ENCODE results near the gene ACOT13.
"Not testable (repeated sequence)": the region's sequence is repeated elsewhere in the genome, so short reads cannot be mapped to it uniquely, and the experiment has no call there.

ACOT13 gene

DNA sequence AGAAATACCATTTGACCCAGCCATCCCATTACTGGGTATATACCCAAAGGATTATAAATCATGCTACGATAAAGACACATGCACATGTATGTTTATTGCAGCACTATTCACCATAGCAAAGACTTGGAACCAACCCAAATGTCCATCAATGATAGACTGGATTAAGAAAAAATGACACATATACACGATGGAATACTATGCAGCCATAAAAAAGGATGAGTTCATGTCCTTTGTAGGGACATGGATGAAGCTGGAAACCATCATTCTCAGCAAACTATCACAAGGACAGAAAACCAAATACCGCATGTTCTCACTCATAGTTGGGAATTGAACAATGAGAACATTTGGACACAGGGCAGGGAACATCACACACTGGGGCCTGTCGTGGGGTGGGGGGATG is 4.2 kb downstream of the ACOT13 start:
- H3K9me3 Mint-ChIP-seq, result peaks cover 8 to 19% of the 10 kb centered on the region in 2 donors
- H3K4me3 Mint-ChIP-seq, ATAC-seq, DNase-seq, H3K27me3 Mint-ChIP-seq, H3K27ac Mint-ChIP-seq: not testable (repeated sequence)
- H3K4me1 Mint-ChIP-seq, result peaks cover 23% of the 10 kb centered on the region

DNA sequence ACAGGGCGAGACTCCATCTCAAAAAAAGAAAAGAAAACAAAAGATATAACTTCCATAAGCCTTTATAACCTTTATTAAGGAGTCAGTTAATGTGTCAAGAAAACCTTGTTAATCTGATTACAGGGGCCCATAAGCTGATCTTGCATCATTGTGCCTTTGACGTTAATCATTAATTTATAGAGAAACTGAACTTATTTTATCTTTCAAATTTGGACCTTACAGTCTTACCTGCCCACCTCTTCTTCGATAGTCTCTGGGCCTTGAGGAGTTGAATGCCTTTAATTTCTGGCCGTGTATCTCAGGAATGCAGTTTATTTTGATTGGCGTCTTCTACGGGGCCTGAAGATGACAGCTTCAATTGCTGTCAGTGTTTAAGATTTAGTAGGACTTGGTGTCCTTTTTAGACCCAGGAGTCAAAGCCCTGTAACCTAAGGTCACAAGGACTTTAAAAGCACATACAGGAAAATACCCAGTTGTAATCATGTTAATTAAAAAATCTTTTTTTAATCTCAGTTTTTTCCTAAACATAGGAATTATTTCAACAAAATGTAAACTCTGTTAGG is 5.8 kb downstream of the ACOT13 start:
- H3K4me3 Mint-ChIP-seq, result no peak overlapping the region
- H3K9me3 Mint-ChIP-seq, result peaks cover 8 to 19% of the 10 kb centered on the region in 2 donors
- peaks cover 16% of the 10 kb centered on the region for H3K4me1 Mint-ChIP-seq
- ATAC-seq, result no peak
- H3K27ac Mint-ChIP-seq, result no peak overlapping the region
- no peak for DNase-seq
- no peaks in the 10 kb centered on the region for H3K27me3 Mint-ChIP-seq

GRCh38 chr6:24673625-24674024 is 6.7 kb downstream of the ACOT13 start:
- H3K27ac Mint-ChIP-seq, result no peak overlapping the region
- peaks cover 7% of the 10 kb centered on the region for H3K4me1 Mint-ChIP-seq
- no peak overlapping the region for H3K4me3 Mint-ChIP-seq
- H3K9me3 Mint-ChIP-seq, result peaks cover 8 to 19% of the 10 kb centered on the region in 2 donors
- H3K27me3 Mint-ChIP-seq, result no peaks in the 10 kb centered on the region
- ATAC-seq (no peak), DNase-seq (no peak)

DNA sequence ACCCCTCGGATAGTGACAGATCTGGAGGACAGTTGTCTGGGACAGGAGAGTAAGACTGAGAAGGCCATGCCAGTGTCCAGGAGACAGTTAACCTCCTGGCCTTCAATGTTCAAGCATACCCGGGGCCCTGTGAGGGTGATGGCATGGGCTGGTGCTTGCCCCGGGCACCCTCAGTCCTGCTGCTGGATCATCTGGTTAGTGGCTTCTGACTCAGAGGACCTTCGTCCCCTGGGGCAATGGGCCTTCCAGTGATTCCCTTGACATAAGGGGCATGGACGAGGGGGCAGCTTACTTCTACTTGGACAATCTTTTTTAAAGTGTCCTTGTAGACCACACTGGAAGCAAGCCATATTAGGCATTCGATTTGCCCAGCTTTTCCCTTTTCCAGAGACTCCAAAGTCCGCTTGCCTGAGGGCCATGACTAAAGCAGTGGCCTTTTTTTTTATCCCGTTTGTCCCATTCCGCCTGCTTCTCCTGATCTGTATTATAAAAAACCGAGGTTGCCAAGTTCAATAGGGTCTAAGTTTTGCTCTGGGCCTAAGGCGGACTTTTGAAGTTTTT is 12.0 kb downstream of the ACOT13 start:
- DNase-seq, H3K9me3 Mint-ChIP-seq, H3K4me1 Mint-ChIP-seq, H3K27me3 Mint-ChIP-seq, H3K27ac Mint-ChIP-seq, ATAC-seq, H3K4me3 Mint-ChIP-seq: not testable (repeated sequence)

- H3K4me3 Mint-ChIP-seq, result no peak overlapping the region
- no peaks in the 10 kb centered on the region for H3K27me3 Mint-ChIP-seq
- ATAC-seq (no peak), DNase-seq (no peak)
- no peaks in the 10 kb centered on the region for H3K9me3 Mint-ChIP-seq
- H3K27ac Mint-ChIP-seq, result no peak overlapping the region
- H3K4me1 Mint-ChIP-seq, result no peaks in the 10 kb centered on the region
Observed at GRCh38 chr6:24680582-24680981, 13.7 kb downstream of the ACOT13 start.

DNA sequence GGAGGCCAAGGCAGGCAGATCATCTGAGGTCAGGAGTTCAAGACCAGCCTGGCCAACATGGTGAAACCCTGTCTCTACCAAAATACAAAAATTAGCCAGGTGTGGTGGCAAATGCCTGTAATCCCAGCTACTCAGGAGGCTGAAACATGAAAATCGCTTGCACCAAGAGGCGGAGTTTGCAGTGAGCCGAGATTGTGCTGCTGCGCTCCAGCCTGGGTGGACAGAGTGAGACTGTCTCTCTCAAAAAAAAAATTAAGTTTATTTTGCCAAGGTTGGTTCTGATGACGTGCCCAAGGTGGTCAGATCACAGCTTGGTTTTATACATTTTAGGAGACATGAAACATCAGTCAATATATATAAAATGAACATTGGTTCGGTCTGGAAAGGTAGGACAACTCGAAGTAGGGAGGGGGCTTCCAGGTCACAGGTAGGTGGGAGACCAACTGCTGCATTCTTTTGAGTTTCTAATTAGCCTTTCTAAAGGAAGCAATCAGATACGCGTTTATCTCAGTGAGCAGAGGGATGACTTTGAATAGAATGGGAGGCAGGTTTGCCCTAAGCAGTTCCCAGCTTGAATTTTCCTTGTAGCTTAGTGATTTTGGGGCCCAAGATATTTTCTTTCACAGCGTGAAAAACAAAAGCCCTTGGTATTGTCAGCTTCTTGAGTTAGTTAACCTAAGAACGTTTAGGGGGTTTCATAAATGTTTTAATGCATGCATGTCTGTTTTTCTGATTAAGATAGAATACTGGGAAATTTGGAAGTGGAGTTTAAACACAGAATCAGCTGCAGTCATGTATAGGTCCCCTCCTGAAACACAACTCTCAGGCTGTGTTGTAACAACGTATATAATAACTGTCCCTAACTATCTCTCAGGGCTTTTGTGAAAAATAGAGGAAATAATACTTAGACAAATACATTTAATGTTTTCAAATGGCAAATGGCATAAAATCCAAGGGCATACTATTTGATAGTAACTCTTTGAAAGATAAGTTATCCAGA is 16.7 kb downstream of the ACOT13 start:
- no peak for ATAC-seq
- no peak for DNase-seq
- Mint-ChIP-seq H3K9me3 (no peaks in the 10 kb centered on the region), H3K4me1 (no peaks in the 10 kb centered on the region), H3K27ac (peak overlapping the region in 1 of 2 donors; percentile 1), H3K27me3 (no peaks in the 10 kb centered on the region), H3K4me3 (no peak overlapping the region)

DNA sequence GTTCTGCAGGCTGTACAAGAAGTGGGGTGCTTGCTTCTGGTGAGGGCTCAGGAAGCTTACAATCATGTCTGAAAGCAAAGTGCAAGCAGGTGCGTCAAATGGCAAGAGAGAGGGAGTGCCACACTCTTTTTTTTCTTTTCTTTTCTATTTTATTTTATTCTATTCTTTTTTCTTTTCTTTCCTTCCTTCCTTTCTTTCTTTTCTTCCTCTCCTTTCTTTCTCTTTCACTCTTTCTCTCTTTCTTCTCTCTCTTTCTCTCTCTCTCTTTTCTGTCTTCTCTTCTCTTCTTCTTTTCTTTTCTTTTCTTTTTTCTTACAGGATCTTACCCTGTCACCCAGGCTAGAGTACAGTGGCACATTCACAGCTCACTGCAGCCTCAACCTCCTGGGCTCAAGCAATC is 19.5 kb downstream of the ACOT13 start:
- Mint-ChIP-seq H3K27me3 (no peaks in the 10 kb centered on the region), H3K27ac (no peak overlapping the region), H3K9me3 (no peaks in the 10 kb centered on the region), H3K4me3 (no peak overlapping the region), H3K4me1 (peaks cover 4% of the 10 kb centered on the region)
- DNase-seq (no peak), ATAC-seq (no peak)

DNA sequence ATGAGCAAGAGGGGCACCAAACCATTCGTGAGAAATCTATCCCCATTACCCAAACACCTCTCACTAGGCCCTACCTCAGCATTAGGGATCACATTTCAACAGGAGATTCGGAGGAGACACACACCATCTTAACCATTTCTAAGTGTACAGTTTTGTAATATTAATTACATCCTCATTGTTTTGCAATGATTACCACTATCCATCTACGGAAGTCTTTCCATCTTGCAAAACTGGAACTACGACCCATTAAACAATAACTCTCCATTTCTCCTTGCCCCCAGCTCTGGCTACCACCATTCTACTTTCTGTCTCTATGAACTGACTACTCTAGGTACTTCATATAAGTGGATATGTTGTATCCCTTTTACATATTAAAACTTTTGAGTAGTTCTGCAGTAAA is 20.1 kb downstream of the ACOT13 start:
- Mint-ChIP-seq H3K27me3 (no peaks in the 10 kb centered on the region), H3K4me1 (peaks cover 9% of the 10 kb centered on the region), H3K9me3 (no peaks in the 10 kb centered on the region), H3K4me3 (no peak overlapping the region), H3K27ac (no peak overlapping the region)
- DNase-seq, result no peak
- no peak for ATAC-seq

- Mint-ChIP-seq H3K27ac (no peak overlapping the region), H3K27me3 (no peaks in the 10 kb centered on the region), H3K9me3 (no peaks in the 10 kb centered on the region), H3K4me1 (peaks cover 18% of the 10 kb centered on the region), H3K4me3 (no peak overlapping the region)
- ATAC-seq (no peak), DNase-seq (no peak)
Observed at GRCh38 chr6:24689964-24690363, 23.1 kb downstream of the ACOT13 start.

- ATAC-seq (no peak), DNase-seq (no peak)
- peaks cover 22% of the 10 kb centered on the region for H3K4me1 Mint-ChIP-seq
- no peak overlapping the region for H3K27ac Mint-ChIP-seq
- H3K9me3 Mint-ChIP-seq, result no peaks in the 10 kb centered on the region
- H3K4me3 Mint-ChIP-seq, result no peak overlapping the region
- no peaks in the 10 kb centered on the region for H3K27me3 Mint-ChIP-seq
Observed at GRCh38 chr6:24690593-24690992, 23.7 kb downstream of the ACOT13 start.

DNA sequence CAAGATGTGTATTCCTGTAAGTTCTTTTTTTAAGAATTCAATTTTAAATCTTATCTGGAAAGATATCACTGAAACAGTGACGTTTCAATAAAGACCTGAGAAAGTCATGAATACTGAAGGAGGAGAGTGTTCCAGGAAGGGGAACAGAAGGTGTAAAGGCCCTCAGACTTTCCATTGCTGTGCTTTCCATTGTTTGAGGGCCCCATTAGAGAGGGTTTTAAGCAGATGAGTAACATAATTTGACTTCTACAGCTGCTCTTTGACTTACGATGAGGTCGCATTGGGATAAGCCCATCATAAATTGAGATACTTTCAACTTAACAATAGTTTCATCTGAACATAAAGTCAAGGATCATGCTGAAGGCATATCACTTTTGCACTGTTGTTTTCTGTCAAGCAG is 24.7 kb downstream of the ACOT13 start:
- H3K27ac Mint-ChIP-seq, result no peak overlapping the region
- DNase-seq (no peak), ATAC-seq (no peak)

DNA sequence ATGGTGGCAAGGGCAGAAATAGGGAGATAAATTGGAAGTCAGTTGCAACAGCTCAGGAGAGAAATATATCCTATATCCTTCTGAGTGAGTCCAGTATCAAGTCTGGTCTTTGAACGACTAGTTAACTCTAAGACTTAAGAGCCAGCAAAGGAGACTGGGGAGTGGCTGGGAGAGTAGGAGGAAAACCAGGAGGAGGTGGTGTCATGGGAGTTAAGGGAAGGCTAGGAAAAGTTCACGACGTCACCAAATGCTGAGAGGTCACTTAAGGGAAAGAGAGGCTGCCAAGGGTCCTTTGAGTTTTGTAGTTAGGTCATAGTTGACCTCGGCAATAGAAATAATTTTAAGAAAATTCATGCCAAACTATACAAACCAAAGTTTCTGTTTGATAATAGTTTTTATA is 25.1 kb downstream of the ACOT13 start:
- peaks cover 34% of the 10 kb centered on the region for H3K4me1 Mint-ChIP-seq
- H3K4me3 Mint-ChIP-seq, result no peak overlapping the region
- H3K9me3 Mint-ChIP-seq, result no peaks in the 10 kb centered on the region
- no peak for ATAC-seq
- DNase-seq, result no peak
- no peak overlapping the region for H3K27ac Mint-ChIP-seq
- H3K27me3 Mint-ChIP-seq, result no peaks in the 10 kb centered on the region

More for the DNA sequence above, 24.7 kb downstream of the ACOT13 start:
- Mint-ChIP-seq H3K4me1 (peaks cover 32% of the 10 kb centered on the region), H3K4me3 (no peak overlapping the region), H3K9me3 (no peaks in the 10 kb centered on the region), H3K27me3 (no peaks in the 10 kb centered on the region)

DNA sequence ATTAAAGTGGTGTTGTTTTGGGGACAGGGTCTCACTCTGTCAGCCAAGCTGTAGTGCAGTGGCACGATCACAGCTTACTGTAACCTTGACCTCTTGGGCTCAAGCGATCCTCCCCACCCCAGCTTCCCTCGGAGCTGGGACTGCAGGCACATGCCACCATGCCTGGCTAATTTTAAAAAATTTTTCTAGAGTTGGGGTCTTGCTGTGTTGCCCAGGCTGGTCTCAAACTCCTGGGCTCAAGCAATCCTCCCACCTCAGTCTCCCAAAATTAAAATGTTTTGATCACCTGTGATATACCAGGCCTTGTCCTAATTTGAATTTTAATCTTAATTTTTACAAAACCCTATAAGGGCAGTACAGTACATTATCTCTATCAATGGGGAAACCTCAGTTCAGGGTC is 25.5 kb downstream of the ACOT13 start:
- Mint-ChIP-seq H3K27me3 (no peaks in the 10 kb centered on the region), H3K4me1 (peaks cover 34% of the 10 kb centered on the region), H3K9me3 (no peaks in the 10 kb centered on the region), H3K4me3 (no peak overlapping the region), H3K27ac (no peak overlapping the region)
- ATAC-seq (no peak), DNase-seq (no peak)

GRCh38 chr6:24692848-24693592 is 26.1 kb downstream of the ACOT13 start:
- Mint-ChIP-seq H3K4me3 (no peak overlapping the region), H3K9me3 (no peaks in the 10 kb centered on the region), H3K27ac (no peak overlapping the region), H3K27me3 (no peaks in the 10 kb centered on the region), H3K4me1 (peaks cover 34% of the 10 kb centered on the region)
- no peak for DNase-seq
- ATAC-seq, result peak; percentile 49

DNA sequence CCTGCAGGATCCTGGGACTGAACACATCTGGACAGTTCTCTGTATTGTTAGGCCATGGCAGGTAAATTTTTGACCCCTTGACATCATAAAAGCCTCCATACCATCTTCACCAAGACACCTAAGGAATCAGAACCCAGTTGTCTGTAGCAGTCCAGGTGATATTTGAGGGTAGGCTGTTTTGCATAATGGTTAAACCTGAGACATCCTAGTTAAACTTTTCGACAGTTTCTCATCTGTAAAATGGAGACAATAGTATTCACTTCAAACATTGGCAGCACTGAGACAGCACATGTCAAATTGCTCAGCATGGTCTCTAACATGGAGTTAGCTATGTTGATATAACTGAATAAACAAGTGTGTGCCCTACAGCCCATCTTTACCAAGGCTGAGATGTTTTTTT is 27.3 kb downstream of the ACOT13 start:
- DNase-seq (no peak), ATAC-seq (no peak)
- Mint-ChIP-seq H3K27me3 (no peaks in the 10 kb centered on the region), H3K4me1 (peaks cover 34% of the 10 kb centered on the region), H3K27ac (no peak overlapping the region), H3K4me3 (no peak overlapping the region), H3K9me3 (no peaks in the 10 kb centered on the region)

Measured in stimulated activated naive CD8-positive, alpha-beta T cell treated with anti-CD3 and anti-CD28 coated beads, Interleukin-15, amount 100 ng/mL, for 72 hours (primary cell).